HepG2 (cell line): ENCODE data around the gene ICAM5. TPM values are rescaled to one million over a fixed set of nuclear protein-coding genes. Genes with fewer than 3 reads are reported as not detected.

Experiments used
- ATF7-NPFF ChIP-seq: sonication (generic); formaldehyde crosslinking; IDR thresholded peaks from 2 replicates; pipeline ENCODE4 v1.8.1; 2023; ENCODE audit warnings: mild to moderate bottlenecking, low read depth, missing genetic modification reagents, moderate library complexity
- GLI4 ChIP-seq: sonication (generic); formaldehyde crosslinking; IDR thresholded peaks from 2 replicates; pipeline ENCODE4 v1.5.1; 2020; ENCODE audit warnings: missing genetic modification reagents, mild to moderate bottlenecking, moderate library complexity, borderline replicate concordance
- TMF1 ChIP-seq: sonication (generic); formaldehyde crosslinking; IDR thresholded peaks from 2 replicates; pipeline ENCODE4 v1.8.1; 2022; ENCODE audit warnings: low read depth, missing genetic modification reagents
- ZFYVE20 ChIP-seq: sonication (generic); formaldehyde crosslinking; IDR thresholded peaks from 2 replicates; pipeline ENCODE4 v1.8.0; 2023; ENCODE audit warnings: low read depth, mild to moderate bottlenecking, moderate library complexity, missing genetic modification reagents, borderline replicate concordance
- ZMYM4 ChIP-seq: sonication (generic); formaldehyde crosslinking; IDR thresholded peaks from 2 replicates; pipeline ENCODE4 v1.8.1; 2023; ENCODE audit warnings: mild to moderate bottlenecking, missing genetic modification reagents
- ZNF441 ChIP-seq: sonication (generic); formaldehyde crosslinking; IDR thresholded peaks from 2 replicates; pipeline ENCODE4 v1.7.0; 2021; ENCODE audit warnings: missing genetic modification reagents, borderline replicate concordance
- ZNF776 ChIP-seq: sonication (generic); formaldehyde crosslinking; IDR thresholded peaks from 2 replicates; pipeline ENCODE4 v1.4.0; 2020; ENCODE audit warnings: mild to moderate bottlenecking, missing genetic modification reagents
- polyA plus RNA-seq, 8 experiments: library from polyadenylated mRNA; depleted of rRNA in 3 of 8; stranded (reverse) in 7 of 8; unstranded in 1 of 8; fragments of >200 nt; fragmentation: Illumina TruSeq in 4 of 8; extraction: Trizol in 4 of 8; gene quantifications; 2 replicates each; pipeline versions ENCODE4 v1.2.1 to v1.2.3, GENCODE V29; 2011 to 2016; ENCODE audit warnings: low read depth in 4 of 8, missing spikeins in 1 of 8, mixed read lengths in 1 of 8; ENCODE audit not compliant: insufficient read depth in 1 of 8
- total RNA-seq, 5 experiments: library from RNA; depleted of rRNA; stranded (reverse); fragments of >200 nt; fragmentation: Illumina TruSeq; extraction: Trizol; gene quantifications; 2 replicates each; pipeline ENCODE4 v1.2.3, GENCODE V29; 2016; ENCODE audit warnings: low read depth in 1 of 5
- TF ChIP-seq, protein P1 (sequence below): sonication (generic); formaldehyde crosslinking; IDR thresholded peaks from 2 replicates; pipeline ENCODE4 v1.8.0; 2022; ENCODE audit warnings: missing genetic modification reagents, low read depth, mild to moderate bottlenecking, borderline replicate concordance
- TF ChIP-seq, protein P2 (sequence below): sonication (generic); formaldehyde crosslinking; conservative IDR thresholded peaks from 2 replicates; pipeline ENCODE4 v1.8.0; 2022; ENCODE audit warnings: low read depth, missing genetic modification reagents

The ICAM5 gene
- total and polyA plus RNA-seq, 2 of the 13 experiments (the other 11 are each of a cell fraction or from before 2014, with no cell fraction given), result 0.46 to 1.6 TPM

DNA sequence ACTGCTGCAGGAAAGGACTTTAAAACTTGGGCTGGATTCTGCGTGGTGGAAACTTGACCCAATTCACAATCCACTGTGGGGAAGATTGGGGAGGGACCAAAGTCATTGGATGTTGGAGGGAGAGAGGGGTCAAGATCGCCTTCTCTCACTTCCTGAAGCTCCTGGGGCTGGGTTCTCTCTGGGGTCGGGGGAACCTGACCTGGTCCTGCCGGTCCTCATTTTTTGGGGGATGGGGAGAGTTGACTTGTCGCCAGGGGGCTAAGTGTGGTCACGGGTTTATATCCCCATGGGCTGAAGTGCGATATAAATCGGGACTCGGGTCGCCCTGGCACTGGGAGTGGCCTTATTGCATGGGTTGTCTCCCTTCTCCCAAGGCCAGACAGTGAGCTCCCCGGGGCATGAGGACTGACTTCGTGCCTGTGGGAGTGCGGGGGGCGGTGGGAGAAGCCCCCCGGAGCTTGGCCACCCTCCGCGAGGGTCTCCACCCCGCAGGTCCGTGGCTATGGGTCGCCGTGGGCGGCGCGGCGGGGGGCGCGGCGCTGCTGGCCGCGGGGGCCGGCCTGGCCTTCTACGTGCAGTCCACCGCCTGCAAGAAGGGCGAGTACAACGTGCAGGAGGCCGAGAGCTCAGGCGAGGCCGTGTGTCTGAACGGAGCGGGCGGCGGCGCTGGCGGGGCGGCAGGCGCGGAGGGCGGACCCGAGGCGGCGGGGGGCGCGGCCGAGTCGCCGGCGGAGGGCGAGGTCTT is 6.3 kb downstream of the ICAM5 start (continued):
- TF ChIP-seq, protein P1, sequence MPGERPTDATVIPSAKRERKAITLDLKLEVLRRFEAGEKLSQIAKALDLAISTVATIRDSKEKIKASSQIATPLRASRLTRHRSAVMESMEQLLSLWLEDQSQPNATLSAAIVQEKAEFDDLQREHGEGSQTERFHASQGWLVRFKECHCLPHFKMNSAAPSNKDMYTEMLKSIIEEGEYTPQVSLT (CRISPR knock-in tag), result no peak
- TF ChIP-seq, protein P2, sequence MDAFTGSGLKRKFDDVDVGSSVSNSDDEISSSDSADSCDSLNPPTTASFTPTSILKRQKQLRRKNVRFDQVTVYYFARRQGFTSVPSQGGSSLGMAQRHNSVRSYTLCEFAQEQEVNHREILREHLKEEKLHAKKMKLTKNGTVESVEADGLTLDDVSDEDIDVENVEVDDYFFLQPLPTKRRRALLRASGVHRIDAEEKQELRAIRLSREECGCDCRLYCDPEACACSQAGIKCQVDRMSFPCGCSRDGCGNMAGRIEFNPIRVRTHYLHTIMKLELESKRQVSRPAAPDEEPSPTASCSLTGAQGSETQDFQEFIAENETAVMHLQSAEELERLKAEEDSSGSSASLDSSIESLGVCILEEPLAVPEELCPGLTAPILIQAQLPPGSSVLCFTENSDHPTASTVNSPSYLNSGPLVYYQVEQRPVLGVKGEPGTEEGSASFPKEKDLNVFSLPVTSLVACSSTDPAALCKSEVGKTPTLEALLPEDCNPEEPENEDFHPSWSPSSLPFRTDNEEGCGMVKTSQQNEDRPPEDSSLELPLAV (CRISPR knock-in tag), result 0 out of 2 replicates have a peak, but pooled peaks have one; percentile 59
- TF ChIP-seq ZNF441 (CRISPR knock-in tag) (peak; percentile 84; the same call in 1 of the 2 replicates), ZMYM4 (CRISPR knock-in tag) (peak; percentile 17; the same call in 1 of the 2 replicates), ZNF776 (peak; percentile 83; the same call in 1 of the 2 replicates), ATF7-NPFF (CRISPR knock-in tag) (peak; percentile 40; the same call in 1 of the 2 replicates), GLI4 (0 out of 2 replicates have a peak, but pooled peaks have one; percentile 32), ZFYVE20 (peak; percentile 91; the same call in 1 of the 2 replicates), TMF1 (CRISPR knock-in tag) (peak; percentile 46; the same call in 1 of the 2 replicates)
